Globus pallidus (tissue), 1 donor: ENCODE results near the gene MTHFD2L.

Source experiments
- DNase-seq: peaks from one replicate; pipeline ENCODE4 v3.0.0-alpha.2; 2015; ENCODE audit warnings: low spot score

Gene MTHFD2L

GRCh38 chr4:74307170-74307569 lies 149.3 kb downstream of the MTHFD2L start:
- no peak for DNase-seq

DNA sequence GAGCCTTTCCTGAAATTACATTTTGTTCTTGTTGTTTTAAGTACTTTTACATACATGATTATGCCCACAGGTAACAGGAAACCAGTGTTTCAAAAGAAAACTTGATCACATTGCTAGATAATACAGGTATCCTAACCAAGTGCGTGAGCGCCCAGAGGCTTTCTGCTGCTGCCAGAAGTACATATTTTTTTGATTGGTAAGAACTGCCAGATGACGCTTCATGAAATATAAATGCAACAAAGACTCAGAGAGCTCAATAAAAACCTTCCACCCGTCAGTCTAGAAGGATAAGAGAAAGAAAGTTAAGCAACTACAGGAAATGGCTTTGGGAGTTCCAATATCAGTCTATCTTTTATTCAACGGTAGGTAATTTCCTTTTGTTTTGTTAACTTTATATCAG lies 150.3 kb downstream of the MTHFD2L start, which contains the start of gene EPGN:
Gene EPGN, plus strand, starts transcription at position 256 of the 400 bp plus-strand sequence. Its CDS starts 64 bp downstream, at position 320.
- no peak for DNase-seq

GRCh38 chr4:74309223-74309622 lies 151.3 kb downstream of the MTHFD2L start:
- no peak for DNase-seq

GRCh38 chr4:74311696-74312313 lies 153.9 kb downstream of the MTHFD2L start:
- DNase-seq = peak; percentile 44

DNA sequence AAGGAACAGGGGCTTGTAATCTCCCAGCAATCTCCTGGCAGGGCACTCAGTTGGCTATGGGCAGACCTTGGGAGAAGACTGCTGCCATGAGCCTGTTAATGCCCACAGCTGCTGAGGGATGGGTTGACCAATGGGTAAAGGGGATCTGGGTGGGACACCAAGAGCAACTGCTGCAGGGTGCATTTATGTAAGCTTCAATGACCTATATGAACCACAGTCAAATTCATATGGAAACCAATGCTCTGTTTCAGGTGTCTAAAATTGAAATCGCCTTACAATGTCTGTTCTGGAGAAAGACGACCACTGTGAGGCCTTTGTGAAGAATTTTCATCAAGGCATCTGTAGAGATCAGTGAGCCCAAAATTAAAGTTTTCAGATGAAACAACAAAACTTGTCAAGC lies 156.4 kb downstream of the MTHFD2L start:
- DNase-seq = no peak

- no peak for DNase-seq
These were observed 157.0 kb downstream of the MTHFD2L start for GRCh38 chr4:74314944-74315343.

GRCh38 chr4:74315376-74315775 lies 157.5 kb downstream of the MTHFD2L start:
- DNase-seq = no peak

DNA sequence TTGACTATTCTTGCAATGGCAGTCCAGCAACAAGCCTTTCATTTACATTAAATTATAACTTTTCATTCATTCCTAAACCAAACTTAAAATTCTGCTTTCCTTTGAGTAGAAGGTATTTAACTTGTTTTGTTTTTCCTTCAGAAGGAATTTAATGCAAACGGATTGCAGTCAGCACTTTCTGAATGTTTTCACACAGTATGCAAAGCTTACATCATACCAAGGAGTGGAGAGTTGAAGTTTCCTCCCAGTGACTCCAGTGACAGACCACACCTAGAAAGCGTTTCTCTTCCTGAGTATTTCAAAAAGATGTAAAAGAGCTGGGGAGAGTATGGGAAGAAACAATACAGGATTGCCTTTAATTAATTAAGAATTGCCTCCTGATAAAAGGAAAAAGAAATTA lies 158.5 kb downstream of the MTHFD2L start:
- no peak for DNase-seq

DNA sequence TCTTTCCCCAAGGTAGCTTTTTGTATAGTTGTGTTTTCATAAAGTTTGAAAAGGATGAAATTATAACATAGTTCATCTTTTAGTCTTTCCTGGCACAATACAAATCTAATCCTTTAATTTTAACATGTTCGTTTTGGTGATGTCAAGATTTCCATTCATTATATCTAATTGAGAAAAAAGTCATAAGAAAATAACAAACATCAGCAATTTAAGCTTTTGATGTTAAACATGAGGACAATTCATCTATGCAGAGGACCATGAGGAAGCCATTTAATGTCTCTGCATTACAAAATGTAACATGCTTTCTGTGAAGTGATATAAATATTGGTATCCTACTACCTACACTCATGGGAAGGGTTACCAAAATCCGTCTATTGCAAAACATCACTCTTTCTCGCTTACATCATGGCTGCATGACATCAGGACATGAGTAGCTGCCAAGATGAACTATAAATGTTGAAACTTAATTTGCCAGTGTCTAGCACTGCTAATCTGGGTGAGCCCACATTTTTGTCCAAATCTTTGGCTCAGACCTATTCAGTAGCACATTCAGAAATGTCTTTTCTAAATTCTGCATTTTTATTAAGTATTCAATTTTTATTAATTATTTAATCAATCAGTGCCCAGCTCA lies 159.8 kb downstream of the MTHFD2L start:
- DNase-seq = no peak

- DNase-seq = no peak
These were observed 160.4 kb downstream of the MTHFD2L start for GRCh38 chr4:74318276-74318675.

GRCh38 chr4:74319470-74319869 lies 161.6 kb downstream of the MTHFD2L start:
- DNase-seq = no peak

DNA sequence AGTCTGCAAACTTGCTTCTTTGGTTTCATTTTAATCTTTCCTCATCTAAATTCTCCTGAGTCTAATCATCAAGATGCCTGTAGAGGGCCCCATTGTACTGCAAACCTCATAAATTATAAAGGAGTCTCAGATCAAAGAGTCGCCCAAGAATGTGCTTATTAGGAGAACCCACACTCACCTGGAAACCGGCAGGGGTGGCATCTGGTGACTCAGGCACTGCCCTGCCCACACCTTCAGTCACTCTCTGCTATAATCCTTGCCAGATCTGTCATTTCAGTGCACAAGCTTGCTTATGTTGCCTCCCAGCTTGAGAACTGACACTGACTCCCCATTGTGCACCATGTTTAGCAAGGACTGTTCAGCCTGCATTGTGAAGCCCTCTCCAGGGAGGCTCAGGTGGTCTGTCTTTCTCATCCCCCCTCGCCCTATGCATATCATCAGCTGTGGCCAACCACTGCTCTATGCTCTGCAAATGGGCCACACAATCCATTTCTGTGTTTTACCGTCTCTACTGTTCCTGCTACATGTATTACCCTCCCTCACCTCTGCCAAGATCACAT lies 162.7 kb downstream of the MTHFD2L start:
- peak; percentile 19 for DNase-seq

DNA sequence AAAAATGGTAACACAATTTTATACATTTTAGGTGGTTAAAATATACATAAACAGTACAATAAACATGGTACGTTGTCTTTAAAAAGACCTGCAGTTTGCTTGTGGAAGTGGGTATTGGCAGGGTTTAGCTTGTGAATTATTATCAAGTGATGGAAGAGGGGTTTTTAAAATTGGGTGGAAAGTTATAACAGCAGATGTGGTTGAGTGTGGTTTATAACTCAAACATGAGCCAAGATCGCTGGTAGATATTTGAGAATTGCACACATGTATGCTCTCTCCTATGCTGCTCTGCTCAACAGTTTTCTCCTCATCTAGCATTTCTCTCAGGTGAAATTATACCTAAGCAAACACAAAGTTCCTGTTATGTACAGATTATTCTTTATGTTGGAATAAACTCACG lies 164.4 kb downstream of the MTHFD2L start:
- DNase-seq = no peak

DNA sequence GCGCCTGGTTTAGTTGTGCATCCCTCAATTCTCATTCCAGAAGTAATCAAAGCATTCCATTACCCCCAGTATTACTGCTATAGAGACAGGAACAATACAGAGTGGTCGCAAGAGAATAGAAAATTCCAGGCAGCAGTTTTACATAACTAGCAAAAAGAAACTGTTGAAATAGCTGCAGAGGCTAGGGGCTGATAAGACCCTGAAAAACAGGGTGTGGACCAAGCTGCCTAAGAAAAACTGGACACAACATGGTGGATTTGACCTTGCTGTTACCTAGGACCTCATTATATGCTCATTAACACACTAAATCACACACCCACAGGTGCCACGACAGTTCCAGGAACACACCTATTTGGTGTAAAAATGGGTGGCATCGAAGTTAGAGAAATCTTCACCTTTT lies 165.7 kb downstream of the MTHFD2L start:
- no peak for DNase-seq

DNA sequence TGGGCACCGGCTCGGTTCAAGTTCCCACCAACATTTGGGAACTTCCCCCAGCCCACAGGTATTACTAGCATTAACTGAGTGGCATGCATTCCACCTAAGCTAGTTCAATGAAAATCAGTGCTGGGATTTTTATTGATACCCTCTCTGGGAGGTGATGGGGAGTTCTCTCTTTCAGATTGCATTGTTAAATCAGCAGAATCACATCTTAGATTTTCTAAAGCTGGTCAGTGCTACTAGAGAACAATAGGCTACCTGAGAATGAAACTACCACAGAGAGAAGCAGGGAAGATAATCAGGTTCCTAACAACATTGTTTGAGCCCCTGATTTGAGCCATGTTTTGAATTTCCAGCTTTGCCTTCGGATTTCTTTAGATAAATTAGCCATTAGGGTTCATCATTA lies 166.3 kb downstream of the MTHFD2L start:
- no peak for DNase-seq

DNA sequence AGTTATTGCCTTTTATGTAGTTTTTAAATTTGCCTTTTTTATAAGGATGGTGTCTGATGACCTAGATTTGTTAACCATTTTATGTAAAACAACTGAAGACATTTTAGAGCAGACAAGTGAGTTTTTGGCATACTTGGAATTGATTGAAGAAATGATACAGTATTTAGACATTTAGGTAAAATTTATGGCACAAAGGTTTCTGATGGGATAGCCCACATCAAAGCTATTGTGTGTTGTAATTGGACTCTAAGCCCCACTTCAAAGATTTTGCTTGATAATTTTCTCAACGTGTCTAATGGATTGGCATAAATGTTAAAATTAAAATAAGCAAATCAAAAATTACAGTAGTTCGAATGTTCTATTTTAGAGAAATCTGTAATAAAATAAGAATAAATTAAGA lies 168.0 kb downstream of the MTHFD2L start:
- no peak for DNase-seq

DNA sequence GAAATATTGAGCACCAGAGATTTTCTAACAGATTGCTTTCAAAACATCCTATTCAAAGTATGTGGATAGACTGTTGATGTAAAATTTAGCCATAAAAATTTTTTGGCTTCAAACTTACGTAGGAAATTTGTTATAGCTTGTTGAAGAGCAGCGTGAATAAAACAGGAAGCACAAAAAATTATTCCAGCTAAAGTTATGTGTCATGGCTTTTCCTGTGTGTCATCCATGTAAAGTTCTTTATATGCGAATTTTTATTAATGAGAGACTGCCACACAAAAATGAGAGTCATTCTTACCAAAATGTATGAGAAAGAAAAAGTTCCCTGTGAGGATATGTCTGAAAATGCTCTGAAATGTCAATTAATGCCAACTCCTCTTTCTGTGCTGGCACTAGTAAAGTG lies 169.8 kb downstream of the MTHFD2L start:
- no peak for DNase-seq

DNA sequence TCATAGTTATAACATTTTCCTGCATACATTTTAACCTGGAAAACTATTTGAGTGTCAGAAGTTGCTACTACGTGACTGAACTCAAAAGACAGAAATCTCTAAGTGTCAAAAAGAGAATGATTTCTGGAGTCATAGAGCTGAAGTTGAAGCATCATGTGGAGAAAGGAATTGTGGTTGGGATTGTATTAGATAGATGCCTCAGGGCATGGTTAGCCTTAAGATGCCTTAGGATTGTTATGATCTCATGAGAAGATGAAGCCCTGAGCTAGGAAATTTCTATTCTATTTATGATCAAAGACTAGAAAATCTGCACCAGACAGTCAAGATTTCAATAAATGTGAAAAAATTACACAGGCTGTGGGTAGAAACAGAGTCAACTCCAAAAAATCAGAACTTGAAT lies 170.6 kb downstream of the MTHFD2L start:
- DNase-seq = no peak

- no peak for DNase-seq
These were observed 171.4 kb downstream of the MTHFD2L start for GRCh38 chr4:74329307-74329706.

GRCh38 chr4:74330295-74330750 lies 172.4 kb downstream of the MTHFD2L start:
- no peak for DNase-seq

GRCh38 chr4:74331252-74331651 lies 173.3 kb downstream of the MTHFD2L start:
- DNase-seq = no peak

GRCh38 chr4:74331944-74332343 lies 174.0 kb downstream of the MTHFD2L start:
- DNase-seq = no peak

GRCh38 chr4:74334636-74335035 lies 176.7 kb downstream of the MTHFD2L start:
- no peak for DNase-seq
